Measurements from ENCODE around the gene NADSYN1.

DNA sequence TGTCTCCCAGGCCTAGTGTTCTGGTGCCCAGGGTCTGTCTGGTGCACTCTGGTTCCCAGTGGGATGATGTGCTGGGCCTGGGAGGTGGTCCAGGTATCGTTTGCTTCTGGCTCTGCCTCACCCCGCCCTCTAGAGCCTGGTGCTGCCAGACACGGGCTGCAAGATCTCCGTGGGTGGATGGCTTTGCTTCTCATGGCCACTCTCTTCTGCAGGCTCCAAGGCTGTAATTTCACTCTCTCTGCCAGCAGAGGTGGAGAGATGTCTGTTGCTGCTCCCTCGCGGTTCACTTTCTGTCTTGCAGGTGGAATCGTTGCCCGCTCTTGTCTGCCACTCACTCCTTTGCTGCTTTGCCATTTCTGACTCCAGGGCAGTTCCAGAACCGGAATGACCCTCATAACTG, 13.4 kb downstream of the NADSYN1 start:
- TF ChIP-seq, protein P1, sequence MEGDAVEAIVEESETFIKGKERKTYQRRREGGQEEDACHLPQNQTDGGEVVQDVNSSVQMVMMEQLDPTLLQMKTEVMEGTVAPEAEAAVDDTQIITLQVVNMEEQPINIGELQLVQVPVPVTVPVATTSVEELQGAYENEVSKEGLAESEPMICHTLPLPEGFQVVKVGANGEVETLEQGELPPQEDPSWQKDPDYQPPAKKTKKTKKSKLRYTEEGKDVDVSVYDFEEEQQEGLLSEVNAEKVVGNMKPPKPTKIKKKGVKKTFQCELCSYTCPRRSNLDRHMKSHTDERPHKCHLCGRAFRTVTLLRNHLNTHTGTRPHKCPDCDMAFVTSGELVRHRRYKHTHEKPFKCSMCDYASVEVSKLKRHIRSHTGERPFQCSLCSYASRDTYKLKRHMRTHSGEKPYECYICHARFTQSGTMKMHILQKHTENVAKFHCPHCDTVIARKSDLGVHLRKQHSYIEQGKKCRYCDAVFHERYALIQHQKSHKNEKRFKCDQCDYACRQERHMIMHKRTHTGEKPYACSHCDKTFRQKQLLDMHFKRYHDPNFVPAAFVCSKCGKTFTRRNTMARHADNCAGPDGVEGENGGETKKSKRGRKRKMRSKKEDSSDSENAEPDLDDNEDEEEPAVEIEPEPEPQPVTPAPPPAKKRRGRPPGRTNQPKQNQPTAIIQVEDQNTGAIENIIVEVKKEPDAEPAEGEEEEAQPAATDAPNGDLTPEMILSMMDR (conservative IDR thresholded peaks at IDR 0.05; ENCODE audit: low read length), result no peak
- TF ChIP-seq EZH2phosphoT487 (IDR thresholded peaks at IDR 0.05; ENCODE audit: borderline replicate concordance, low read depth, low read length), result no peak
